ENCODE measurements around the gene AGAP1.

DNA sequence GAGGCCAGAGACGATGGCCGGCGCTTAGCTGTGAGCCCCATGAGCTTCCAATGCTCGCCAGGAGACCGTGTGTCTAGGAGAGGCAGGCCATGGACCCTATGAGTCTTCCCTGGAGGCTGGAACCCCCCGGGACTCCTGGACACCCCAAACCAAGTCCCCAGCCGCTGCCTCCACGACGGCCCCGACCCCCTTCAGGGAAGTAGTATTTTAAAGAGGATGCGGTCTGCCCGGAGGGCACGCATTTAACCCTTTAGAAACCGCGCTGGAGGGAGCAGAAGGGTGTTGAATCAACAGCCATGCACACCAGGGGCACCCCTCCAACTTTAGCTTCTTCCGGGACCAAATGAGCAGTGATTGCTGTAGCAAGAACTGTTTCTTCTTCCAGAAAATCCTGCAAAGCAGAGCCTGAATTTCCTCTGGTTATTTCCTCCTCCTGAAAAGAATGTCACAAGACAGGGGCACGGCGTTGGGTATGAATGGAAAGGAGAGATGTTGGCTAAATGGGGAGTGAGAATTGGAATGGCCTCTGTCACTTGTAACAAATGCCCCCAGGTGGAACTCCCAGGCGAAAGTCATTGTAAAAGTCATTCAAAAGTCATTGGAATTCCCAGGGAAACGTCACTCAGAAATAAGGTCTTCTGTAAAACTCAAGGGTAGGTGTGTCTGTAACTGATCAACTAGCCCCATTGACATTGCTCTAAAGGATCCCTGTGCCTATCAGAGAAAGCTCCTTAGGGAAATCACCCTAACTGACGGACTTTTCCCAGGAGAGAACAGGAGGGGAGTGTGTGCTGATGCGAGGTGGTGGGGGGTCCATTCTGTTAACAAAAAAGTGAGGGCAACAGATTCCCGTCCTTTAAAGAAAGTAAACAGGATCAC is 680.1 kb downstream of the AGAP1 start:
- no peak for TF ChIP-seq EZH2phosphoT487 (IDR thresholded peaks at IDR 0.05; ENCODE audit: borderline replicate concordance, low read length)
- TF ChIP-seq, protein P1, sequence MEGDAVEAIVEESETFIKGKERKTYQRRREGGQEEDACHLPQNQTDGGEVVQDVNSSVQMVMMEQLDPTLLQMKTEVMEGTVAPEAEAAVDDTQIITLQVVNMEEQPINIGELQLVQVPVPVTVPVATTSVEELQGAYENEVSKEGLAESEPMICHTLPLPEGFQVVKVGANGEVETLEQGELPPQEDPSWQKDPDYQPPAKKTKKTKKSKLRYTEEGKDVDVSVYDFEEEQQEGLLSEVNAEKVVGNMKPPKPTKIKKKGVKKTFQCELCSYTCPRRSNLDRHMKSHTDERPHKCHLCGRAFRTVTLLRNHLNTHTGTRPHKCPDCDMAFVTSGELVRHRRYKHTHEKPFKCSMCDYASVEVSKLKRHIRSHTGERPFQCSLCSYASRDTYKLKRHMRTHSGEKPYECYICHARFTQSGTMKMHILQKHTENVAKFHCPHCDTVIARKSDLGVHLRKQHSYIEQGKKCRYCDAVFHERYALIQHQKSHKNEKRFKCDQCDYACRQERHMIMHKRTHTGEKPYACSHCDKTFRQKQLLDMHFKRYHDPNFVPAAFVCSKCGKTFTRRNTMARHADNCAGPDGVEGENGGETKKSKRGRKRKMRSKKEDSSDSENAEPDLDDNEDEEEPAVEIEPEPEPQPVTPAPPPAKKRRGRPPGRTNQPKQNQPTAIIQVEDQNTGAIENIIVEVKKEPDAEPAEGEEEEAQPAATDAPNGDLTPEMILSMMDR (IDR thresholded peaks at IDR 0.05; ENCODE audit: low read depth, low read length, poor library complexity, severe bottlenecking): no peak

All from DOHH2 (cell line).